SK-N-MC (cell line): ENCODE data around the gene LINC00237.

Experiments used
- EZH2 ChIP-seq: fragments of 200-600 bp; sonication (generic); IDR thresholded peaks from one replicate; pipeline ENCODE4 v1.6.1; 2017; ENCODE audit warnings: antibody characterized with exemption
- POLR2AphosphoS5 ChIP-seq: IDR thresholded peaks from 2 replicates; pipeline ENCODE4 v1.6.1; 2012; ENCODE audit warnings: mild to moderate bottlenecking, low read depth, low read length, borderline replicate concordance

- TF ChIP-seq POLR2AphosphoS5 (no peak), EZH2 (no peak)
Observed at GRCh38 chr20:21151791-21152190, 45.6 kb upstream of the LINC00237 start.
